Activated CD8-positive, alpha-beta memory T cell treated with anti-CD3 and anti-CD28 coated beads for 4 hours (primary cell): ENCODE results near the gene PREB.

ENCODE experiments used
- DNase-seq, 2 donors: peaks; one replicate each; pipeline ENCODE4 v3.0.0-alpha.2; 2020; ENCODE audit warnings: low read depth in 2 of 2

The PREB gene

DNA sequence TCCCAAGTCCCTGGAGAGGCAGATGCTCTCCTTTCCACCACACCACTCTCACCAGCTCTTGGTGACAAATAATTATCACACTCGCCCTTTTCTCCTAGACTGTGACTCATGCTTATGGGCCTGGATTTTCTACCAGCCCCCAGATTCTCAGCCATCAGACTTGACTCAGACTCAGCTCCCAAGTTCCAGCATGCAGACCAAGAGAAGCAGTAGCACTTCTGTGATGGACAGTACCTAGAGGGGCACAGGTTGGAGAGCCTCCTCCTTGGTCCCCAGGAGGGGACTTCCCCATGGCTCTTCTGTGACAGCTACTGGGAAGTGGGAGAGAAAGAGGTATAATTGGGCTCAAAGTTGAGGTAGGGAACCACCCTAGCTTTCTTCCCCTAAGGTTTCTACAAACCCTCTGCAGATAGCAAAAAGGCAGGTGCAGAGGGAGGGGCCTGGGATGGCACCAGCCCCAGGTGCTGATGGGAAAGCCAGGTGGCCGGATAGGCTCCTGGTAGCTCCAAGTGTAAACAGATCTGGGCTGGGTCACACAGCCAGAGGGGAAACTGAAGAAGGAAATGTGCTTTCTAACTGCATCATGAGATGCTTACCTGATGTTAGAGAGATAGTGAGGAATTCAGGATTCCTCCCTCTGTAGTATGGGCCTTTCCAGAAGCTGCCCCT is 18.5 kb upstream of the PREB start:
- no peak for DNase-seq

DNA sequence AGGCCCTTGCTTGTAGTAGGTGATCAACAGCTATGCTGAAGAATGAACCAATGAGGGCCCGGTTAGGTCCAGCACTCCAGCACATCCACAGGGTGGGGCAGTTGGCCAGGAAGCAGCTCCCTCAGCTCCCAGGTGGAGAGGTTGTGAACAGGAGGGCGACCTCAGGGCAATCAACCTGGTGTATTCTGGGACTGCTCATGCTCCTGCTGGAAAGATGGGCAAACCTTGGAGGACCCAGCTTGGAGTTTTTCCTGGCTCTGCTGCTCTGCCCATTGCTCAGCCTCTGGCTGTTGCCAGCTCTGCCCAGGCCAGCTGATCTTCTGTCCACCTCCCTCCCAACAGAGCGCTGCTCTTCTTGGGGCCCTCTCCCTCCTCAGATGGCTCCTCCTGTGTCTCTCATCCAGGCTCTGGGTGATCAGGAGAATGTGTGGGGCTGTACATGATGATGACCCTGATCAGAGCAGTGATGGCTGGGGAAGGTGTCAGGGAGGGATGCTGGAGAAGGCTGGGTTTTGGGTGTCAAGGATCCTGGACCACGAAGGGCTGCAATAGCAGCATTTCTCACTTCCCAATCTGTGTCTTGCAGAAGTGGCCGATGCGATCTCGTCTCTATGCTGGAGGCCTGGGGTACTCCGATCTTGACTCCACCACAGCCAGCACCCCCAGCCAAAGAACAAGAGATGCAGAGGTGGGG is 17.8 kb upstream of the PREB start:
- no peak for DNase-seq

DNA sequence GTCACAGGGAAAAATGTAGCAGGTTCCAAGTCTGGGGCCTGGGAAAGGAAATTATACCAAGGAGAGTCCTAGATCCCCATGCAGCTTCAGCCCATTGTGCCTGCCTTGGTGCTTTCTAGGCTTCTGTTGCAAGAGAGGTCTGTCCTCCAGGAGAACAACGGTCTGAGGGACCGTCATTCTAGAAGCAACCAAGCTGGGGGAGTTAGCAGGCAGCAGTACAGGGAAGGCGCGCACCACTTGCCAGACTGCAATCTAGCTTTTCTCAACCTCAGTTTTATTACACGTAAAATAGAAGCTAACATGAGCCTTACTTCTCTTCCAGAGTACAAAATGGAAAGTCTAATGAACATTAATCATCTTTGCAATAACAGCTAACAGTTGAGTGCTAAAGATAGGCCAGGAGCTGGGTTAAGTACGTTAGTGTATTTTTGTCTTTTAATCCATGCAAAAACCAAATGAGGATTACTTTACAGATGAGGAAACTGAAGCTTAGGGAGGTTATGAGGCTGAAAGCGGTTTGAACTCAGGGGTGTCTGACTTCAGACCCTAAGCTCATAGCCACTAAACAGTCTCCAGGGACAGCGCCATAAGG is 16.3 kb upstream of the PREB start:
- DNase-seq = no peak

DNA sequence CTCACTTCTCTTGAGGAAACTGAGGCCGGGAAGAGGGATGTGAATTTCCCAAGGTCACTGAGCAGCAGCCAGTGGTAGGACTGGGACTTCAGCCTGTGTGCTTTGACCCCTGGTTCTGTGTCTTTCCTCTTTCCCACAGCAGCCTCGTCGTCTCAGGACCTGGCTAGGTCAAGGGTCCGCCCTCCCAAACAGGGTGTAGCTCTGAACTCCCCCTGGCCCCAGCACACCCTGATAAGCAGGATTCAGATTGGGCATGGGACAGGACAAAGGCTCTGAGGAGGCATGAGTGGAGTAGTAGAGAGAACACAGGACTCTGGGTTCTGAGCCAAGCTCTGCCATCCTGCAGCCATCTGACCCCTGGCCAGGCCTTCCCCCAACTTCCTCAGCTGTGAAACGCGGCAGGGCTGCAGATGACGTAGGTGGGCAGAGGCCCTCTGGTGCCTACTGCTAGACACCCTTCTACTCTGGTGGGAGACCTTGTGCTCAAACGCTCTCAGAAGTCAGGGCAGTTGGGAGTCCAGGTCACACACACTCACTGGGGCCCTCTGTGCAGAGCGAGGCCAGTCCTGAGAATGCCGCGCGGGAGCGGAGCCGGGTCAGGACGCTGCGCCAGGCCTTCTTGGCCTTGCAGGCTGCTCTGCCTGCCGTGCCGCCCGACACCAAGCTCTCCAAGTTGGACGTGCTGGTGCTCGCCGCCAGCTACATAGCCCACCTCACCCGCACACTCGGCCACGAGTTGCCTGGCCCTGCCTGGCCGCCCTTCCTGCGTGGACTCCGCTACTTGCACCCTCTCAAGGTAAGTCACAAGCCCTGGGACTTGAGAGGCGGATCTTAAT is 15.4 kb upstream of the PREB start:
- no peak for DNase-seq

DNA sequence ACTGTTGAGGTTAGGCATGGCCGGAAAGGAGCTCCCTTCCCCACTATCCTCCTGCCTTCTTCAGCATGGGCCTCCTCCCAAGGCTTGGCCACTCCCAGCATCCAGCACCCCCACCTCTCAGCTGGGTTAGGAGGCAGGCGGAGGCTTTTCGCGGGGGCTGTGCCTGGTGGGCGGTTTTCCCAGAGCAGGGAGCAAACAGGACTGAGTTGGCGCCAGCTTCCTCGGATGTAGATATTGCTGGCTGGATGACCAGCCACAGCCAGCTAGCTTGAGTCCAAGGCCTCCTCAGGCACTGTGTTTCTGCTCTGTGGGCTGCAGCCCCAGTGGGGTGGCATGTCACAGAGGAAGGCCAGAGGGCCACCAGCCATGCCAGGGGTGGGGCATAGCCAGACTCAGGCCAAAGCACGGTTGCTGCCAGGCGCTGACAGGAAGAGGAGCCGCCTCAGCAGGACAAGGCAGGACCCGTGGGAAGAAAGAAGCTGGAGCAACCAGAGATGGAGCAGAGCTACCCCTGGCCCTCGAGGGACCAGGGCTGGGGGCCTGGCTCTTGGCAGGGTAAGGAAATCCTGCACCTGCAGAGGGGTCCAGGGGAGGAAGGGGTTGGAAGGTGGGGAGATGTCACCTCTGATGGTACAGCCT is 14.5 kb upstream of the PREB start, which contains the start of gene TCF23:
Gene TCF23 (plus strand): TSS at position 204 of the 639 bp plus-strand sequence. CDS start 130 bp downstream, at position 334.
- DNase-seq = no peak

DNA sequence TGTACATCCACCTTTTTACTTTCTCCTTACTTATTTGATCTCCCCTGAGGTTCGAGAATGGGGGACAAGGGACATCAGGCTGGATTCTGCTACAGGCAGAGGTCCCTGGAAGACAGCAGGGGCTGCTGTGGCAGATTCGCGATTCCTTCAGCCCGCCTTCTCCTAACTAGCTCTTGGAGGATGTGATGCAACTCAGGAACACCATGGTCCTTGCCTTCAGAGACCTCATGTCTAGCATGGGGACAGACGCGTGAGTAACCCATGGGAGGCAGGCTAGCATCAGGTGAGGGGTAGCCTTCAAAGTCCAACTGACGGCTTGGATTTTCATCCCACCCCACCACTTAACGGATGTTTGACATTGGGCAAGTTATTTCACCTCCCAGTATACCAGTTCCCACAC is 13.5 kb upstream of the PREB start:
- no peak for DNase-seq

DNA sequence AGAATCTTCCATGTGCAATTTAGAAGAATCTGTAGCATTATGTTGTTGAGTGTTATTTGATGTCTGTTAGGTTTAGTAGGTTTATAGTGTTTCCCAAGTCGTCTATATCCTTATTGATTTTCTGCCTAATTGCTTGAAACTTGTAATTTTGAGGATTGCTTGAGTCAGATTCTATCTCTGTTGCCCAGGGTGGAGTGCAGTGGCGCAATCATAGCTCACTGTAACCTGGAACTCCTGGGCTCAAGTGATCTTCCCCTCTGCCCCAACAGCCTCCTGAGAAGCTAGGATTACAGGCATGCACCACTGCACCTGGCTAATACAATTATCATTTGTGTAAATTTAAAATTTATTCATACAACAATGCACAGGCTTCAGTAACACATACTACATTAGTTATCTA is 11.2 kb upstream of the PREB start:
- no peak for DNase-seq

DNA sequence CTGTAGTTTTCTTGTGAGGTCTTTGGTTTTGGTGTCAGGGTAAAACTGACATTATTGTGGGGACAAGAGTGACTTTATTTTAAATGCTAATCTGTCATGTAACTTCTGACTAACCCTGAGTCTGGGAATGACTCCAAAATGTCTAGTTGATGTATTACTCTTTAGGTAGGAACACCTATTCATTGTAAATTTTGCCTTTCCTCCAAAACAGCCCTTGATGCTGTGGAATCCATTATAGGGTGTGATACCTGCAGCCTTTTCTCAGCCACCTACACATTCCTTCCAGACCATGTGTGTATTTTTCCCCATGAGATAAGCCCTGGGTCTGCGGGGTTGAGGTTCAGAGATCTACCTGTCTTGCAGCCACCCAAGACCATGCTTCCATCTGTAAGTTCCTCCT is 8.8 kb upstream of the PREB start:
- DNase-seq = no peak

DNA sequence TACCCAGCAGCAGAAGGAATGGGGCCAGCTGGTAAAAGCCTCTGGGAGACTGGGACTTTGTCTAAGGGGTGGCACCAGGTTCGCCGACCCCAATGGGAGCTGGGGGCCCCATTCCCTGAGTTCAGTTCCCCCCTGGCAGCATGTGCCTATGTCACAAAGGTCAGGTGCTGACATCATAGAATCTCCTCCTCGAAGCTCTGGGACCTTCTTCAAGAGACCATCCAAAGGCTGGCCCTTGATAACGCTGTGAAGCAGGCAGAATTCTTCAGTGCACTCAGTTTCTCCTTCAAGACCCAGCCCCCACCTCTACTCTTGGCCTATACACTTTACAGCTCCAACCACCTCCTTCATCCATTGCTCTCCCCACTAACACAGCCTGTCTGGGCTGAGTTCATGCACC is 4.9 kb upstream of the PREB start, which contains the start of gene PRR30:
Gene PRR30 (minus strand): TSS at position 101 of the 400 bp plus-strand sequence. CDS start 1,081 bp downstream, outside the sequence.
- no peak for DNase-seq

DNA sequence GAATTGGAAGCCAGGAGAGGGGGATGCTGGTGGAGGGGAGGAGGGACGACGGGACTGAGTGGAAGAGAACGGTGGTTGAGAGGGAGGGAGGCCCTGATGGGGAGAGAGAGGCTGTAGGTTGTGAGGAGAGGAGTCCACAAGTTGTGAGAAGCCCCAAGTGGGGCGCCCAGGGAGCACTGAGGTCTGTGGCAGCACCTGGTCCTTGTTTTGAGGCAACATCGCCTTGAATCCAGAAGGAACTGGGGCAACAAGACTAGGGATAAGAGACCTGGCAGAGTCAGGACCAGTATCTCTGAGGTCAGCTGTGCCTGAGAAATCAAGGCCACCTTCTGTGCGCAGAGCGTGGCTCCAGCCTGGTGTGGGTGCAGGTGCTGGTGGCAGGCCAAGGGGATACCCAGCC is 3.7 kb upstream of the PREB start:
- no peak for DNase-seq

DNA sequence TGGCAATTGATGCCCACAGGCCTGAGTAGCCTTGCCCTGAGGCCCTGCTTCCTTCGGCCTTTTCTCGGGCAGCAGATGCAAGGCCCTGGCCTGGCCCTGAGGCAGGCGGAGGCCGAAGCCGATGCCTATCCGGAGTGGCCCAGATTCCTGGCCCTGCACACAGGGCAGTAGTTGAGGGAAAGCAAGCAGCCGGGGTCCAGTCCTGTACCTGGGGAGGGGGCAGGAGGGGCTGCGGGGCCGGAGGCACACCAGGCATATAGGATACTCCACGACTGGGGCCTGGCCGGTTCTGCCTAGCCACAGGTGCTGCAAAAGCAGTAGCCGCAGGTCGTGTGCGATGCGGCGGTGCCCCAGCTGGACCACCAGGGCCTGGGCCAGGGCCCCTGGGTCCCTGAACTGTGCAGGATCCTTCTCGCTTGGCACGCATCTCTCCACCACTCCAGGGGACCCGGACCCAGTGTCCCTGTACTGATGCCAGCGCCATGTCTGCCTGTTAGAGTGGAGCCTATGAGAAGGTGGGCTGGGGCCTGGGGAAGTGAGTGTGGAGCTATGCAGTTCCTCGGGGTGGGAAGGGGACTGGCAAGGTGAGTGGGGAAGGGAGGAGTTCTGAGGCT is 3.0 kb upstream of the PREB start:
- no peak for DNase-seq

DNA sequence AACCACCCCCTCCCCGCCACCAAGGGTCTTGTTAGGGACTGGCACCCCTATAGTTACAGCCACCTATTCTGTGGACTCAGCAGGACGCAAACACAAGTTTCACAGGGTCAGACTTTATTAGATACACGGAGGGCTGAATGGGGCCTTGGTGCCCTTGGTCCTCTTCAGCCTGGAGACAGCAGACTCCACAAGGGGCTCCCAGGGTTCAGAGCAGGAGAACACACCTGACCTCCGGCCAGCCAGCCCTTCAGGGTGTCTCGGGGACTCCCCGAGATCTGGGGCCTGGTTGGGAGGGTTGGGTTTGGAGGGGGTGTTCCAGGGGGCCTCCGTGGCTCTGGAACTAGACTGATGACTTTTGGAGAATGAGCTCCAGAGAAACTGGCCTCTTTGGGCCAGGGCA is 2.3 kb upstream of the PREB start:
- no peak for DNase-seq

DNA sequence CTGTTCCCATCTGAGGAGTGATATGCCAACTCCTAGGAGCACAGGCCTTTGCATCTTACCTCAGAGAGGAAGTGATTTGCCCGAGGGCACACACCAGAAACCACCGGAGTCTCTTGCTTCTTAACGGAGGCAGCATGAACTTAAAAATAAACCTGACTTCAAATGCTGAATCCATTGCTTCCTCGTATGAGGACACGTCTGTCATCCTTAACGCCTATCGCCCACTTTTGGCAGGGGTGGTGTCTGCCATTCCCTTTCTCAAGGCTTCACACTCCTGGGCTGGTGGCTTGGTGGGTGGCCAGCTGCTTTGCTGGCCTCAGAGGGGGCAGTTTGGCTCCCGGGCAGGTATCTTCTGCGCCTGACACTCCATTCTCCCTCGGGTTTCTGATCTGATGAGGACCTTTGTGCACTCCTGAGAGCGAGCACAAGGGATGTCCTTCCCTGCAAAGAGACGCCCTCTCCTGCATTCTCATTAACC is 1.1 kb upstream of the PREB start:
- DNase-seq = no peak

DNA sequence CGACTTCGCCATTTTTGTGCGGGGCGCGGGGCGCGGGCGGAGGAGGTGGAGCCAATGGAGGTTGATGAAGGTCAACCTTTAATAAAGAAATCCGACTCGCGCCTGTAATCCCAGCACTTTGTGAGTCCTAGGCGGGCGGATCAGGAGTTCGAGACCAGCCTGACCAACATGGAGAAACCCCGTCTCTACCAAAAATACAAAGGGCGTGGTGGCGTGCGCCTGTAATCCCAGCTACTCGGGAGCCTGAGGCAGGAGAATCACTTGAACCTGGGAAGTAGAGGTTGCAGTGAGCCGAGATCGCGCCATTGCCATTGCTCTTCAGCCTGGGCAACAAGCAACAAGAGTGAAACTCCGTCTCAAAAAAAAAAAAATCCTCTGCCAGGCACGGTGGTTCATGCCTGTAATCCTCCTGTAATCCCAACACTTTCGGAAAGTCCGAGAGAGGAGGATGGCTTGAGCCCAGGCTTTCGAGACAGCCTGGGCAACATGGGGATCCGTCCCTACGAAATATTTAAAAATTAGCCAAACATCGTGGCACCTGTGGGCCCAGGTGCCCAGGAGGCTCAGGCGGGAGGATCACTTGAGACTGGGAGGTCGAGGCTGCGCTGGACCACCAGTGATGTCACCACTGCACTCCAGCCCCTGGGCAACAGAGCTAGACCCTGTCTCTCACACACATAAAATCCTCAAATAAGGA is 493 bp upstream of the PREB start:
- DNase-seq = no peak

DNA sequence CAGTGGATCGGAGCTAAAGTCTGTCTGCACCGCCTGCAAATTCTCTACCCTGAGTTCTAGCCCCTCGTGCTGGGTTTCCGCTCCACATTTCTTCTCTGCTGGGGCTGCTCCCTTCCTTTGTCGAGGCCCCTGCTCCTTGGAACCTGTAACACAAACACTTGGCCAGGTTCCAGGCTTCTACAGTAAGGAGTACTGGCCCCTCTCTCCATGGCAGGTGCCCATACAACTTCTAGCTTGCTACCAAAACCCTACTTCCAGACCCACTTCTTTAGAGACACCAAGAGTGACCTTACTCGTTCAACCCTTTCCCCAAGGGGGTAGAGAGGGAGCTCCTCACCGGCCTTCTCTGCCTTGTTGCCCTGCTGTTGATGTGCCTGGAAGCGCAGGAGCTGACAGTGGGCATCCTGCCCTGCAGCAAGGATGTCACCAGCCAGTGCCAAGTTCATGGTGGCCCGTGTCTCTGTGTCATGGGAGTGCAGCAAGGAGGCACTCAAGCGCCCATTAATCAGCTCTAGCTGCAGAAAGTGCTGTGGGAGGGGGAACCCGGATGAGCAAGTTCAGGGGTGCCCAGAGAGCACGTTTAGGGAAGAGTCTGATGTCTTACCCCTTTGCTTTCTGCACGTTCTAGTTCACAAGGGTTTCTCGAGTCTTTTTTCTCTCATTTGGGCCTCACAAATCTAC is 1.1 kb downstream of the PREB start:
- DNase-seq = no peak

DNA sequence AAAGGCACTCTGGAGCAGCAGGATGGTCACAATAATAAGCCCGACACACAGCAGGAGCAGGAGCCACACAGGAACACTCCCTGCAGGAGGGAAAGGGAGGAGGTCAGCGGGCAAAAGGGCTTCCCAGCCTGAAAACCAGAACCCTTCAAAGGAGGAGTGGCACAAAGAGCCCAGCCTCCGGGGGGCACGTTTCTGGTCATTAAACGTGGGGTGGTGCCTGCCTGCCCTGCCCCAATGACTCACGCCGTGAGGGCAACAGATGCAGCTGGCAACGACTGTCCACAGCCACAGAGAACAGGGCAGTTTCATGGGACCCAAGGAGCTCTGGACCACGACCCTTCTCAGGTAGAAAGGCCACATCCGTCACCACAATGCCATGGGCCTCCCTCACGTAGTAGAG is 3.0 kb downstream of the PREB start:
- DNase-seq = no peak

DNA sequence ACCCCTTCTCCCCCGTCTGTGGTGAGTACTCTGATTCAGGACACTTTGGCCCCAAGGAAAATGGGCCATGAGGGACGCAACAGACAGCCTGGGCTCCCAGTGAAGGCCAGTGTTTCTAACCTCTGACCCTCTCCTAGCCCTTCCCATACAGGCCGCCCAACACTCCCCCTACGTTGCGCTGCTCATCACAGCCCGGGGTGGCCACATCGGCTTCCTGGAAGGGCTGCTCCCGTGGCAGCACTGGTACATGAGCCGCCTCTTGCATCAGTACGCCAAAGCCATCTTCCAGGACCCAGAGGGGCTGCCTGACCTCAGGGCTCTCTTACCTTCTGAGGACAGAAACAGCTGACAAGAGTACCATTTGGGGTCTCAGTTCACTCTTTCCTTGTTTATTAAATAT is 4.0 kb downstream of the PREB start:
- DNase-seq = no peak

DNA sequence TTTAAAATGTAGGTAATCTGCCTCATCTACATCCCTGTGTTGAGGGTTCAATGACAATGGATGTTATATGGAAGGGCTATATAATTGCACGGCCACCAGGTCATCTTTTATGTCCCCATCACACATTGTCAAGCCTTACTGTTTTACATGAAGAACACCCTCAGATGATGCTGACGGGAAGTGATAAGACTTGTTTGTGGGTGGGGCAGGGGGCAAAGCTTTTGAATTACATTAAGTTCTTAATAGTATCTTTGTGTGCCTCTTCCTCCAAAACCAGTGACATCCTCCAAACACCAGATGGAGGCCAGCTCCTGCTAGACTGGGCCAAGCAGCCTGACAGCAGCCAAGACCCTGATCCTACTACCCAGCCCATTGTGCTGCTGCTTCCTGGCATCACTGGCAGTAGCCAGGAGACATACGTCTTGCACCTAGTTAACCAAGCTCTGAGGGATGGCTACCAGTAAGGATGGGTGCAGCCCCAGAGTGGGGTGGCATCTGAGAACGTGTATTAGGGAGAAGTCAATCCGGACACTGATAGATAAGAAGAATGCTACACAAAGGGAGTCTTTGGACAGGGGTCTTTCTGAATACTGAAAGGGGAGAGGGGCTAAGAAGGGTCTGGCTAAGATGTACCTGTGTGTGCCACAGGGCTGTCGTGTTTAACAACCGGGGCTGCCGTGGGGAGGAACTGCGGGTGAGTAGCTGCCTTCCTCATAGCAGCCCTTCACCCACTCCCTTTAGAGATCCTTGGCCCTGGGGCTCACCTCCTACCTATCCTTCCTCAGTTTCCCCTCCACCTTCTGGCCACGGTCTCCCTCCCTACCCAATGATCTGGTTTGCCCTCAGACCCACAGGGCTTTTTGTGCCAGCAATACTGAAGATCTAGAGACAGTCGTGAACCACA is 5.5 kb downstream of the PREB start:
- no peak for DNase-seq
